AG04450 (cell line): ENCODE results near the gene CELA3B. TPM values are rescaled to one million over a fixed set of nuclear protein-coding genes. Genes with fewer than 3 reads are reported as not detected.

Experiments used
- CTCF ChIA-PET: fragments of 300-600, 350-600 bp; formaldehyde crosslinking; extraction: SDS; loops from one replicate; lab custom pipeline; 2022; ENCODE audit warnings: antibody characterized with exemption, inconsistent platforms; lab: Charles Lee
- POLR2A ChIA-PET: fragments of 350-600 bp; formaldehyde crosslinking; extraction: SDS; loops from one replicate; lab custom pipeline; 2021; ENCODE audit warnings: antibody characterized with exemption, inconsistent platforms; lab: Yijun Ruan, JAX
- DNase-seq: peaks from one replicate; pipeline ENCODE4 v3.0.0-alpha.2; 2011; ENCODE audit warnings: low read depth, low spot score
- H3K27ac ChIP-seq: one replicate; pipeline ENCODE4 v1.5.1; 2012; ENCODE audit warnings: low read depth, low read length, control low read depth
- H3K27me3 ChIP-seq: one replicate; pipeline ENCODE4 v1.6.0; 2012; ENCODE audit warnings: low read length; ENCODE audit not compliant: control insufficient read depth, insufficient read depth
- H3K4me3 ChIP-seq: 2 replicates; pipeline ENCODE4 v1.5.1; 2011; ENCODE audit warnings: mild to moderate bottlenecking, low read depth, low read length, control low read depth
- H3K9me3 ChIP-seq: 2 replicates; pipeline ENCODE4 v1.5.1; 2012; ENCODE audit warnings: low read length; ENCODE audit not compliant: control insufficient read depth, insufficient read depth
- polyA plus RNA-seq: library from polyadenylated mRNA; depleted of rRNA; stranded (reverse); fragments of >200 nt; gene quantifications from 2 replicates; pipeline ENCODE4 v1.2.3, GENCODE V29; 2011
- TF ChIP-seq, protein P1 (sequence below): IDR thresholded peaks from 2 replicates; pipeline ENCODE4 v1.5.1; 2011; ENCODE audit warnings: low read depth, low read length, control low read depth, inconsistent platforms

CELA3B gene
- polyA plus RNA-seq, 1 experiment, result not detected

DNA sequence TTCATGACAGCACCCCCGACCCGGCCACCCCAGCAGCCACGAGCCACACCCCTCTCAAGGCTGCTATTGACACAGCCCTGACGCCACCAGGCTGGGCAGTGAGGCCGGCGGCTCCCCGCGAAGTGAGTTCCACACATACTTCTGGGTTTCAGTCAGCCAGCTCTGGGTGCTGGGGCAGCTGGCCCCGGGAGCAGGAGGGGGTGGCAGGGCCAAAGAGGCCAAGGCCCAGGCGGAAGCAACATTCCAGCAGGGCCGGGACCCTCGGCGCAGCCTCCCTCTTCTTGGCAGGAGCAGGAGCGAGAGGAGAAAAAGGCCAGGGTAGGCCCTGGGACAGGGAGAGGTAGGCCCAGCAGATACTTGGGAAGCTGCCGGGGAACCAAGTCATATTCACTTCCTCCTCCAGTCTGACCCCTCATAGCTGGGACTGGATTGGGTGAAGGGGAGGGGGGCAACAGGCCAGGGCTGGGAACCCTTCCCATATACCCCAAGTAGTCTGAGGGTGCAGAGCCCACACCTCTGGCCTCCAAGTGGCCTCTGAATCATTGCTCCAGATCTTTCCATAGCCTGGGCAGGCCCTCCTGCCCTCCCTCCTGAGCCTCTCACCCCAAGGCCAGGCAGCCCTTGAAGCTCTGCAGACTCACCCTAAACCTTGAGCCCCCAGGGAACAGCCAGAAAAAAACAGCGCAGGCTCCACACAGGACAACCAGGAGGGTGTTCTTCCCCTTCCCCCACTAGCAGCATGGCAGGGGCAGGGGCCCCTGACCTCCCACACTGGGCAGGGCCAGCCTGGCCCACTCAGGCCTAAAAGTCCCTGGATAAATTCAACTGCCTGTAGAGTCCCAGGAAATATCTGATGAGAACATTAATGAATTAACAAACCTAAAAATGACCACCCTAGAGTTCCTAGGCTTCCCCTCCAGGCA lies 45.4 kb upstream of the CELA3B start:
- peak overlapping the region; percentile 95 for H3K27ac ChIP-seq
- H3K27me3 ChIP-seq, result no peaks in the 10 kb centered on the region
- ChIA-PET CTCF (interaction anchor here (1.1 to 1.2 kb wide), 2 partner anchors 8 to 34 kb away, joined by 4 read pairs; no protein-coding TSS in a partner anchor), POLR2A (interaction anchor here (0.6 to 1.9 kb wide), 7 partner anchors 8 to 148 kb away, joined by 3 to 9 read pairs (median 4); no protein-coding TSS in a partner anchor)
- DNase-seq, result peak; percentile 70
- TF ChIP-seq, protein P1, sequence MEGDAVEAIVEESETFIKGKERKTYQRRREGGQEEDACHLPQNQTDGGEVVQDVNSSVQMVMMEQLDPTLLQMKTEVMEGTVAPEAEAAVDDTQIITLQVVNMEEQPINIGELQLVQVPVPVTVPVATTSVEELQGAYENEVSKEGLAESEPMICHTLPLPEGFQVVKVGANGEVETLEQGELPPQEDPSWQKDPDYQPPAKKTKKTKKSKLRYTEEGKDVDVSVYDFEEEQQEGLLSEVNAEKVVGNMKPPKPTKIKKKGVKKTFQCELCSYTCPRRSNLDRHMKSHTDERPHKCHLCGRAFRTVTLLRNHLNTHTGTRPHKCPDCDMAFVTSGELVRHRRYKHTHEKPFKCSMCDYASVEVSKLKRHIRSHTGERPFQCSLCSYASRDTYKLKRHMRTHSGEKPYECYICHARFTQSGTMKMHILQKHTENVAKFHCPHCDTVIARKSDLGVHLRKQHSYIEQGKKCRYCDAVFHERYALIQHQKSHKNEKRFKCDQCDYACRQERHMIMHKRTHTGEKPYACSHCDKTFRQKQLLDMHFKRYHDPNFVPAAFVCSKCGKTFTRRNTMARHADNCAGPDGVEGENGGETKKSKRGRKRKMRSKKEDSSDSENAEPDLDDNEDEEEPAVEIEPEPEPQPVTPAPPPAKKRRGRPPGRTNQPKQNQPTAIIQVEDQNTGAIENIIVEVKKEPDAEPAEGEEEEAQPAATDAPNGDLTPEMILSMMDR, result no peak
- peak overlapping the region; percentile 7; the same call in 1 of the 2 replicates for H3K4me3 ChIP-seq
- H3K9me3 ChIP-seq, result no peaks in the 10 kb centered on the region

DNA sequence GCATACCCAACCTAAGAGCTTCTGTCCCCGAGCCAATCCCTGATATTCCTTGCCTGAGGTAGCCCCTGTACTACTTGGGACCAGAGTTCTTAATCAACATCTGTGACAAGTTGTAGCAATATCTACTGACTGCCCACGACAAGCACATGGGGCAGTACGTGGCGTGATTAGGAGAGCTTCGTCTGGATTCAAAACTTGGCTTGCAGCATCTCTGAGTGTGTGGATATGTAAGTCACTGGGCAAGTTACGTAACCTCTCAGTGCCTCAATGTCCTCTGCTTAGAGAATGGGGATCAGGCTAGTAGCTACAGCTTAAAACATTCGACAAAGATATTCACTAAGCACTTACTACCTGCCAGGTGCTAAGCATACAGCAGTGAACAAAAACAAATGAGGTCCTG lies 44.7 kb upstream of the CELA3B start:
- H3K27me3 ChIP-seq, result no peaks in the 10 kb centered on the region
- ChIA-PET POLR2A (interaction anchor here (1.3 to 1.9 kb wide), 4 partner anchors 12 to 23 kb away, joined by 3 to 9 read pairs (median 5); no protein-coding TSS in a partner anchor), CTCF (interaction anchor here (1.1 kb wide), 1 partner anchor 33 kb away, joined by 4 read pairs; no protein-coding TSS in a partner anchor)
- H3K4me3 ChIP-seq, result no peak overlapping the region
- TF ChIP-seq, protein P1, result no peak
- peak overlapping the region; percentile 95 for H3K27ac ChIP-seq
- H3K9me3 ChIP-seq, result no peaks in the 10 kb centered on the region
- peak; percentile 26 for DNase-seq

DNA sequence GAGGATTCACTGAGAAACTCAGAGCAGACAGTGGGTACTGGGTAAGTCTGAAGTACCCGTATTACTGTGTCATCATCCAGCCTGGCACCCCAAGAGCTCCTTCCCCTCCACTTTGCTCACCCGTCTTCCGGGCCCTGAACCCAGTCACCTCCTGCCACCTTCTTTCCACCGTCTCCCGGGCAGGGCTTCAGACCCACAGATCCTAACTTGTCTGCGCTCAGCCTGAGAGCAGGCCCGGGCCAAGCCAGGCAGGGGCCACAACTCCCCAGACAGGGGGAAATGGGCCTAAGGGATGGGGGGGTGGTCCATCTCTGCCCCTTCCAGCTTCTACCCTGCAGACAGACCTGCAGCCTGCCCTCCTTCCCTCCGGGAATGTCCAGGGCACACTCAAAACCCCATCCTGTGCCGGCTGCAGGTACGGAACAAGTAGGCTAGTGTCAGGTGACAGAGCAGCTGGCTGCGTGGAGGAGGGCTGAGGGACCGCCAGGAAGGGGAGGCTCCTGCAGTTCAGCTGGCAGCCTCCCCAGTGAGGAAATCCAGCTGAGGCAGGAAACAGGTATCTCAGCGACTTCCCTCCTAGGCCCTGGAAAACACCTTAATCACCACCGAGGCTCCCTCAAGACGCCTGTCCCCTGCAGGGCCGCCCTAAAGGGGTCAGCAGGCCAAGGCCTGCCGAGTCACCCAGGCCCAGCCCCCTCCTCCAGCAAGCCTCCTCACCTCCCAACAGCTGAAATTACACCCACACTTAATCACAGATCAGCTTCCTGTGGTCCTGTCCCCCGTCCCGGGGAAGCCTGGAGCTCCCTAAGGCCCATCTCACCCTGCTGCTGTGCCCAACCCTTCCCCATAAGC lies 43.2 kb upstream of the CELA3B start:
- no peak overlapping the region for H3K27ac ChIP-seq
- TF ChIP-seq, protein P1, result no peak
- H3K4me3 ChIP-seq, result no peak overlapping the region
- ChIA-PET CTCF (no interaction called here), POLR2A (interaction anchor here (0.6 kb wide), 1 partner anchor 16 kb away, joined by 5 read pairs; no protein-coding TSS in a partner anchor)
- H3K27me3 ChIP-seq, result no peaks in the 10 kb centered on the region
- no peaks in the 10 kb centered on the region for H3K9me3 ChIP-seq
- DNase-seq, result no peak

DNA sequence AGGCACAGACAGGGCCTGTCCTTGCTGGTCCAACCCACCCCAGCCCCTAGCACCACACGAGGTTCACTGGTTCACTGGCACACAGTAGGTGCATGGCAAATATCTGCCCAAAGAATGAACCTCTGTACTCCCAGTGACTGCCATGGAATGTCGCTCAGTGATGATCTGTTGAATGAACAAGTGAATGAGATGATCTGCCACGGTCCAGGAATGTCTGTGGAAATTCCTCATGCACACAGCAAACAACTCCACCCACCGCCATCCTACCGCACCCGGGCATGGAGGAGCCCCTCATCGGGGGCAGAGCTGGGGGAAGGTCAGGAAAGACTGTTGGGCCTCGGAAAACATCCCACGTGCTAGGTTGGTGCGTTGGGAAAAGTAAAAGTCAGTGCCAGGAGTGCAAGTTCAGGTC lies 41.4 kb upstream of the CELA3B start:
- TF ChIP-seq, protein P1, result no peak
- H3K4me3 ChIP-seq, result peak overlapping the region; percentile 86
- peak overlapping the region; percentile 31 for H3K27ac ChIP-seq
- ChIA-PET CTCF (no interaction called here), POLR2A (interaction anchor here (1.0 to 1.7 kb wide), 3 partner anchors 10 to 25 kb away, joined by 4 to 13 read pairs (median 9); no protein-coding TSS in a partner anchor)
- H3K27me3 ChIP-seq, result no peaks in the 10 kb centered on the region
- no peaks in the 10 kb centered on the region for H3K9me3 ChIP-seq
- DNase-seq, result no peak
